ENCODE data around the gene CFAP54.

DNA sequence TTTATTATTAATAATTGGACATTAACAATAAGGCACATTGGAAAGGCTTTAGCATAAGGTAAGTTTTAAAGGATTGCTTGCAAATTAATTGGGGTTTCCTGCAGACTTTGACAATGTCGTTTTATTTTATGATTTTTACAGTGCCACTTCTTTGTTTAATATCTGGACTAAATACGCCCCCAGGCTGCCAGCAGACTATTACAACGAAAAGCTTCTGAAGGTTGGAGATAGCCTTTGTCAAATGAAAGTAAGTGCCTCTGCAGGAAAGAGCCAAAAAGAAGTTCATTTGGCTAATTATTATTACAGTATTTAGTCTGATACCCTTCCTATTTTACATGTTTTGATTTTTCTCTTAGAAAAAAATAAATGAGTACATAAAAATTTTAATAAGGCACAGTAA lies 11.3 kb downstream of the CFAP54 start:
- TF ChIP-seq ATF2 (tag by site-specific recombination; IDR thresholded peaks at IDR 0.05; ENCODE audit: low read depth) (no peak), ZNF24 (tag by site-specific recombination; IDR thresholded peaks at IDR 0.05) (no peak), REPIN1 (tag by site-specific recombination; IDR thresholded peaks at IDR 0.05; ENCODE audit: low read depth) (no peak), ZNF155 (tag by site-specific recombination; IDR thresholded peaks at IDR 0.05) (no peak), ZNF391 (tag by site-specific recombination; IDR thresholded peaks at IDR 0.05; ENCODE audit: borderline replicate concordance, low read depth) (no peak), HOXC10 (CRISPR knock-in tag; IDR thresholded peaks at IDR 0.05) (no peak), CTCF (tag by site-specific recombination; IDR thresholded peaks at IDR 0.05) (no peak), ZNF416 (tag by site-specific recombination; IDR thresholded peaks at IDR 0.05) (no peak)
